OCI-LY1 (cell line): ENCODE measurements around the gene CPEB1.

Experiments
- H2AFZ ChIP-seq: fragments of 200-600 bp; sonication (generic), shearing (Covaris generic); 2 replicates; pipeline ENCODE4 v1.6.0; 2014; ENCODE audit warnings: antibody characterized with exemption, mild to moderate bottlenecking, low read length
- H3F3A ChIP-seq: fragments of 200-600 bp; sonication (generic), shearing (Covaris generic); 2 replicates; pipeline ENCODE4 v1.6.0; 2014; ENCODE audit warnings: mild to moderate bottlenecking, antibody characterized with exemption, low read length, moderate library complexity; ENCODE audit not compliant: insufficient read depth
- H3K27ac ChIP-seq: fragments of 200-600 bp; sonication (generic); 2 replicates; pipeline ENCODE4 v1.5.1; 2014; ENCODE audit warnings: low read length, mixed run types, mild to moderate bottlenecking, low read depth; ENCODE audit not compliant: poor library complexity, severe bottlenecking
- H3K27me3 ChIP-seq: fragments of 200-600 bp; sonication (generic); 2 replicates; pipeline ENCODE4 v1.6.0; 2014; ENCODE audit warnings: antibody characterized with exemption, mild to moderate bottlenecking, low read length, moderate library complexity; ENCODE audit not compliant: insufficient read depth
- H3K36me3 ChIP-seq: fragments of 200-600 bp; sonication (generic); 2 replicates; pipeline ENCODE4 v1.6.1; 2014; ENCODE audit warnings: mild to moderate bottlenecking, antibody characterized with exemption, low read length, moderate library complexity, mixed read lengths; ENCODE audit not compliant: insufficient read depth
- H3K4me1 ChIP-seq: fragments of 200-600 bp; sonication (generic); 2 replicates; pipeline ENCODE4 v1.5.1; 2014; ENCODE audit warnings: mild to moderate bottlenecking, low read length, moderate library complexity; ENCODE audit not compliant: insufficient read depth, severe bottlenecking
- H3K4me2 ChIP-seq: fragments of 200-600 bp; sonication (generic), shearing (Covaris generic); 2 replicates; pipeline ENCODE4 v1.6.1; 2014; ENCODE audit warnings: low read length
- H3K4me3 ChIP-seq: fragments of 200-600 bp; sonication (generic); 2 replicates; pipeline ENCODE4 v1.5.1; 2014; ENCODE audit warnings: low read length, low read depth, mild to moderate bottlenecking, mixed read lengths; ENCODE audit not compliant: poor library complexity, severe bottlenecking
- H3K79me2 ChIP-seq: fragments of 200-600 bp; shearing (Covaris generic); 2 replicates; pipeline ENCODE4 v1.6.1; 2016; ENCODE audit warnings: mixed run types, low read length, mixed read lengths; ENCODE audit not compliant: insufficient read depth
- H3K9ac ChIP-seq: fragments of 200-600 bp; sonication (generic), shearing (Covaris generic); 2 replicates; pipeline ENCODE4 v1.6.1; 2014; ENCODE audit warnings: mild to moderate bottlenecking, low read length, mixed read lengths
- H3K9me2 ChIP-seq: fragments of 200-600 bp; sonication (generic), shearing (Covaris generic); 2 replicates; pipeline ENCODE4 v1.6.1; 2014; ENCODE audit warnings: low read depth, mild to moderate bottlenecking, low read length, mixed read lengths
- H3K9me3 ChIP-seq: fragments of 200-600 bp; shearing (Covaris generic); 2 replicates; pipeline ENCODE4 v1.6.1; 2014; ENCODE audit warnings: low read length, mixed read lengths
- H4K20me1 ChIP-seq: fragments of 200-600 bp; sonication (generic), shearing (Covaris generic); 2 replicates; pipeline ENCODE4 v1.6.0; 2016; ENCODE audit warnings: mild to moderate bottlenecking, low read length; ENCODE audit not compliant: insufficient read depth
- CTCF ChIP-seq: fragments of 200-600 bp; sonication (generic), shearing (Covaris generic); IDR thresholded peaks from 2 replicates; pipeline ENCODE4 v1.5.1; 2017; ENCODE audit warnings: mild to moderate bottlenecking, antibody characterized with exemption, low read length, moderate library complexity, mixed read lengths
- EZH2 ChIP-seq: fragments of 200-600 bp; sonication (generic), shearing (Covaris generic); IDR thresholded peaks from 2 replicates; pipeline ENCODE4 v1.8.0; 2017; ENCODE audit warnings: borderline replicate concordance, mixed run types, mild to moderate bottlenecking, antibody characterized with exemption, low read length, moderate library complexity, mixed read lengths

The CPEB1 gene

GRCh38 chr15:82556315-82557035, 90.7 kb downstream of the CPEB1 start:
- Histone ChIP-seq H3K4me2 (no peak overlapping the region), H3F3A (no peaks in the 10 kb centered on the region), H3K9ac (no peak overlapping the region), H3K4me1 (no peaks in the 10 kb centered on the region), H2AFZ (no peak overlapping the region), H3K27me3 (no peaks in the 10 kb centered on the region), H3K9me2 (no peaks in the 10 kb centered on the region), H3K4me3 (no peak overlapping the region), H3K36me3 (no peaks in the 10 kb centered on the region), H4K20me1 (no peaks in the 10 kb centered on the region), H3K27ac (no peak overlapping the region), H3K9me3 (no peaks in the 10 kb centered on the region), H3K79me2 (no peaks in the 10 kb centered on the region)
- TF ChIP-seq CTCF (no peak), EZH2 (no peak)

GRCh38 chr15:82554849-82555248, 92.3 kb downstream of the CPEB1 start:
- Histone ChIP-seq H4K20me1 (no peaks in the 10 kb centered on the region), H3K4me1 (no peaks in the 10 kb centered on the region), H3K9ac (no peak overlapping the region), H3K79me2 (no peaks in the 10 kb centered on the region), H2AFZ (no peak overlapping the region), H3K27ac (no peak overlapping the region), H3K9me2 (no peaks in the 10 kb centered on the region), H3K4me2 (no peak overlapping the region), H3K4me3 (no peak overlapping the region), H3K27me3 (no peaks in the 10 kb centered on the region), H3K9me3 (no peaks in the 10 kb centered on the region), H3F3A (no peaks in the 10 kb centered on the region), H3K36me3 (no peaks in the 10 kb centered on the region)
- TF ChIP-seq CTCF (no peak), EZH2 (no peak)

GRCh38 chr15:82554351-82554750, 92.8 kb downstream of the CPEB1 start:
- Histone ChIP-seq H3K36me3 (no peaks in the 10 kb centered on the region), H3K9me2 (no peaks in the 10 kb centered on the region), H3K27me3 (no peaks in the 10 kb centered on the region), H4K20me1 (no peaks in the 10 kb centered on the region), H3K4me3 (no peak overlapping the region), H3K4me2 (no peak overlapping the region), H3K27ac (no peak overlapping the region), H3F3A (no peaks in the 10 kb centered on the region), H3K79me2 (no peaks in the 10 kb centered on the region), H2AFZ (no peak overlapping the region), H3K9me3 (no peaks in the 10 kb centered on the region), H3K4me1 (no peaks in the 10 kb centered on the region), H3K9ac (no peak overlapping the region)
- TF ChIP-seq CTCF: no peak
- TF ChIP-seq EZH2: no peak
